ENCODE measurements around the gene ZC3H4. TPM values are rescaled to one million over a fixed set of nuclear protein-coding genes. Genes with fewer than 3 reads are reported as not detected.
"Not testable (repeated sequence)": the region's sequence is repeated elsewhere in the genome, so short reads cannot be mapped to it uniquely, and the experiment has no call there.

Gene ZC3H4
- total RNA-seq, 8 experiments from 2014 or later: 10.9 to 54.5 (median 22.8) TPM

DNA sequence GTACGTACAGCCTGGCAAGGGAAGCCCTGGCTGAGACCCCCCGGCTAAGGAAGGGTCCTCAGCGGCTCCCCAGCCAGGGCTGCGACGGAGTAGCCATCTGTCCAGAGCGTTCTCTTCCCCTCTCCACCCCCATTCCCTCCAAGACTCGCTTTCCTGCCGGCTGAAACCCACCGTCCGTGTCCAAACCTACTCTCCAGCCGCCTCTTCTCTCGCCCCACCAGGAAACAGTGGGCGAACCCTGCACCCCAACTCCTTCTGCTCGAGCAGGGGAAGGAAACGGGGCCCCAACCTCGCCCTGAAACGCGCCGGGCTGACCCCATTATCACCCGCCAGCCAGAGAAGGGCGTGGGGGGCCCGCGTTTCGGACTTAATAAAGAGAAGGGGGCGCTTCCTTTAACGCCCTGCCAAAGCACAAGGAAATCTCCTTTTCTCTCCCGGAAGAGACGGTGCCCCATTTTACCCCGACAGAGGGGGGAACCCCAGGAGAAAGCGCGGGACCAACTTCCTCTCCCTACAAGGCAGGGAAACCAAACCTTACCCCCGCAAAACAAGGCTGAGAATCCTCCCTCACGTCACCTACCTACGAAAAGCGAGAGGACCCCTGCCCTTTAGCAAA, 2.5 kb downstream of the ZC3H4 start:
- in situ Hi-C loops (cut with MboI; ENCODE audit: low pct_unique_long_range_greater_than_20kb in 2 of 9, low sequenced_read_pairs in 9 of 9, unreplicated experiment in 9 of 9): no loop called here

DNA sequence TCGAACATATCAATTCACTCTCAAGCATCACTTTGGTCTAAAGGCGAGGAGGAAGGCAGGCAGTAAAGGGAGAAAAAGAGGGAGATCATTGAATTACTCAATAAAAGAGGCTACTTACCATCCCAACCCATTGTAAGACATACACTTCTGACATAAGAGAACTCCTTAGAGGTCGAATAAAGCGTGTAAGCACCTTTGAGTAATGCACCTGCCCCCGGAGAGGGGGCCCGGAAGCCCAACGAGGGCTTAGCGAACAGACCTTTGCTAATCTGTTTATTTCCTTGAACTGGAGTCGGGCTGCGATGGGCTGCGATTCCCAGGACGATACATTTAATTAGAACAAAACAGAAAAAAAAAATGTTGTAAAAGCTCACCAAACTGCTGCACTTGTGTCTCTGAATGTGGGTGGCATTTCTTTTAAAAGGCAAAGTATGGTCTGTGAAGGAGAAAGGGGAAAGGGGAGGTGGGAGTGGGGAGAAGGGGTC, 3.0 kb downstream of the ZC3H4 start:
- Histone ChIP-seq H3K4me1 (replicated peaks in 1 of 2) (peaks cover 35 to 41% of the 10 kb centered on the region in 2 donors), H3K27ac (peak overlapping the region; percentile 100), H3K4me3 (peak overlapping the region; percentile 64 to 84 (median 67))
- ATAC-seq (replicated peaks in 6 of 8): no peak
- in situ Hi-C loops (cut with MboI; ENCODE audit: low pct_unique_long_range_greater_than_20kb in 2 of 9, low sequenced_read_pairs in 9 of 9, unreplicated experiment in 9 of 9): no loop called here
- 0 to 13% (median 0%) methylated on average over 2 to 12 of the region's 12 CpGs; no CpG with 5 or more reads in 1 of the 10 experiments for WGBS, 10 experiments

More for the DNA sequence above, 2.5 kb downstream of the ZC3H4 start:
- ATAC-seq (replicated peaks in 6 of 8): no peak
- Histone ChIP-seq H3K27ac (peak overlapping the region; percentile 100), H3K4me3 (peak overlapping the region; percentile 64 to 84 (median 67)), H3K4me1 (replicated peaks in 1 of 2) (peaks cover 35 to 41% of the 10 kb centered on the region in 2 donors)
- 0% methylated on average over 2 to 15 of the region's 35 CpGs; no CpG with 5 or more reads in 2 of the 10 experiments for WGBS, 10 experiments

DNA sequence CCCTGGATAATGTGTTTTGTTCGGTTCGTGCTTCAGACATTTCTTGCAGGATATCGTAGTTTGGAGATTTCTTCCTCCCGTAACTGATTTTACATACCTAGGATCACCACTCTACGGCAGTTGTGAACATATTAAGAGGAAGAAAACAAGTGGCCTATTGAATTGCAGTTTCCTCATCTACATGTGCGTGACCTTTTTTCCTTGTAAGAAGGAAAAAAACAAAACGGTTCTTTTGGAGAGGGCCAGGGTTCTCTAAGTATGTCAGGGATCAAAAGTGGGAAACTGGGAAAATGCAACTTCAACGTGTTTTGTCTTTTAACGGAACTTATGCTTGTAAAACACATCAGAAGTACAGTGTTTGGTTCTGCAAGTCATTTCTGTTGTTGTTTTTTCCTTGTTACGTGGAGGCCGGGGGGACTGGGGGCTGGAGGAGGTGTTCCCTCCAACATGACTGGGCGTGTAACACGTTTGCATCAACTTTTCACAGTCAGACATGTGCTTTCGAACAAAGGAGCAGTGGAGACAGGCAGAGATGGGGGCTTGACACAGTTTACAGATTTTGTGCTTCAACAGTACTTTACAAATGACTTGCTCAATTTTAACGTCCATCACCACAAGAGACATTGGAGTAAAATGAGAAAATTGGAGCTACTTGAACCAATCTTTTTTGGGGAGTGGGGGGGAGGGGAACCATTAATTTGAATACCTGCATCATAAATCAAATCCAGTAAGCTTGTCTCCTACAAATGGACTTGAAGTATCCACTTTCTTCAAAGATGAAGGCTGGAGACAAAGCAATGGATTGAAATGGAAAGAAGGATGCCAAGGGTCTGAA, 3.8 kb downstream of the ZC3H4 start:
- Histone ChIP-seq H3K27ac (peak overlapping the region; percentile 100), H3K4me1 (replicated peaks in 1 of 2) (peaks cover 35 to 41% of the 10 kb centered on the region in 2 donors), H3K4me3 (peak overlapping the region; percentile 64 to 84 (median 67))
- in situ Hi-C loops (cut with MboI; ENCODE audit: low pct_unique_long_range_greater_than_20kb in 2 of 9, low sequenced_read_pairs in 9 of 9, unreplicated experiment in 9 of 9): no loop called here
- 2 to 29% (median 7%) methylated on average over 3 to 14 of the region's 15 CpGs; no CpG with 5 or more reads in 1 of the 10 experiments for WGBS, 10 experiments
- ATAC-seq (replicated peaks in 6 of 8): no peak

DNA sequence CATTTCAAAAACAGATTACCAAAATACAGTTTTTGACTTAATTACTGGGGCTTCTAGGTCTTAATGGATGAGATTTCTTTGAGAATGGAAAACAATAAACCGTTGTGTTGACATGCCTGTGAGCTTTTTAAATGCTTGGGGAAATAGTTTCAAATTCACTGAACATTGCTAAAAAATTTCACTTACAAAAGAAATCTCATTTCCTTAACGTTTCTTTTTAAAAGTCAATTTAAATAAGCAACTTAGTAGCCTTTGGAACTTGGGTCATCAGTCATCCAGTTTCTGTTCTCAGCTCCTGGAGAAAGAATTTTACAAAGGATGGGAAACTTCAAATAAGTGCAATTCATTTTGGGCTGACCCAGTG, 4.4 kb downstream of the ZC3H4 start:
- WGBS, 10 experiments: 0 to 25% (median 0%) methylated on average over 1 to 2 of the region's 2 CpGs
- ATAC-seq (replicated peaks in 6 of 8): no peak
- in situ Hi-C loops (cut with MboI; ENCODE audit: low pct_unique_long_range_greater_than_20kb in 2 of 9, low sequenced_read_pairs in 9 of 9, unreplicated experiment in 9 of 9): no loop called here
- Histone ChIP-seq H3K4me3 (peak overlapping the region in 4 of 5 donors; percentile 64 to 68 (median 66)), H3K27ac (peak overlapping the region; percentile 100), H3K4me1 (replicated peaks in 1 of 2) (peaks cover 35 to 38% of the 10 kb centered on the region in 2 donors)

DNA sequence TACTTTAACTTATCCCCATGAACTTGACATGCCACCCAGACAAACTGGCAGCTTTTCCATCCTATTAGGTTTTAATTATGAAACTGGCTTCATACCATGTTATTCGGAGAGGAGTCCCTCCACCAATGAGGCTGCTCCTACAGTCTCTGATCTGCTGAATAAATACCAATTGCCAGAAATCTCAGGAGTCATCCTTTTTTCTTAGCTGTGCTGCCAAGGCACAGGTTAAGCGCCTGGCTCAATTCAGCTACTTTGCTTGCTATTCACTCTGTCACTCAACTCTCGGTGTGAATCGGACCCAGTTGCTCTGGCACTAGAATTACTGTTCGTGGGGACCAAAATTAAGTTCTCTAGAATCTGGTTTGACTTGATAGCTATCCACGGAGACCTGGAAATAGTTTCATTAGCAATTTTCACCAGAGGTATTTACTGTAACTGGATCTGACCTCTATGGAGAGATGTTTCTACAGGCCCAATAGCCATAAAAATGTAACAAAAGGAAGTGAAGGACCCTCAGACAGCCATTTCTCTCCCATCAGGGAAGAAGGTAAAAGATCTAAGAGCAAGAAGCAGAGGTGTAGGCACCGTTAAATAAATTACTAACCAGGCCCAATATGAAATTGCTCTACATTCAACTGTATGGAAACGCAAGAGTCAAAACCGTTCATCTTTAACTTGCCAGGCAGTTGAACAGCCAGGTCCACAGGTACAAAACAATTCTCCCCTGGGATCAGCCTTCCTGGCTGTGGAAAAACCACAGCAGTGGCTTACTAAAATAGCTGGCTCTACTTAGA, 5.4 kb downstream of the ZC3H4 start:
- WGBS, 10 experiments: 63 to 90% (median 80%) methylated on average over 1 to 9 of the region's 9 CpGs
- H3K4me1 ChIP-seq (replicated peaks in 1 of 2): peaks cover 32 to 34% of the 10 kb centered on the region in 2 donors
- no peak for ATAC-seq (replicated peaks in 6 of 8)
- H3K4me3 ChIP-seq: no peak overlapping the region
- H3K27ac ChIP-seq: peak overlapping the region in 1 of 2 donors; percentile 13
- in situ Hi-C loops (cut with MboI; ENCODE audit: low pct_unique_long_range_greater_than_20kb in 2 of 9, low sequenced_read_pairs in 9 of 9, unreplicated experiment in 9 of 9): no loop called here

DNA sequence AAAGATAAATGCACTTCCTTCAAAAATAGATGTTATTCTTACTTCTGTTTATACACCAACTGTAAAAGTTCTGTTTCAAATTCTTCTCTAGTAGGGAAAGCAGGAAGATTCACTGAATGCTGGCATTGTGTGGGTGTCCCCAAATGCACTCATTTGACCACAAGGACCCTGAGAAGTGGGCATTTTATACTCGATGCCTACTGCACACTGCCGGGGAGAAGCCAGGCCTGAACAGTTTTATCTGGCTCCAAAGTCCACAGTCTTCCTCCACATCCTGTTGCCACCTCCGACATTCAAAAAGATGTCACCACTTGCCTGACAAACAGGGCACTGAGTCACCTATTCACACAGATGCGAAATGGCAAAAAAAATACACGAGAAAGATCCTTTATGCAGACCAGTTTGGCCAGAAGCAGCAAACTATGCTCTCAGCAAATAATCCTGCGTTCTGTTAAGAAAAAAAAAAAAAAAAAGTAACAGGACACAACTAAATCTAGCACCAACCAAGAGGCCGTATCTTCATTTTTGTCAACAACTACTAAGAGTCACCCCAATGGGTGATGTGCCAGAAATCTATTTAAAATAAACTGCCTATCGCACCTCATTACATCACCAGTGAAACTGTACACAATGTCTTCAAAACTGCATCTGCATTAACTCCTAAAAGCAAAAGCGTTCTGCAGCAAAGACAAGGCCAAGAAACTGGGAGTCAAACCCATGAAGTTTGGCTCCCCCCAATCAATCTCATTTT, 6.2 kb downstream of the ZC3H4 start:
- Histone ChIP-seq H3K4me1 (replicated peaks in 1 of 2) (peaks cover 32 to 34% of the 10 kb centered on the region in 2 donors), H3K27ac (no peak overlapping the region), H3K4me3 (no peak overlapping the region)
- 0 to 100% (median 55%) methylated on average over 1 to 9 of the region's 9 CpGs for WGBS, 10 experiments
- in situ Hi-C loops (cut with MboI; ENCODE audit: low pct_unique_long_range_greater_than_20kb in 2 of 9, low sequenced_read_pairs in 9 of 9, unreplicated experiment in 9 of 9): no loop called here
- peak in 3 of 8 experiments; percentile 2 to 17 (median 10) for ATAC-seq (replicated peaks in 6 of 8)

DNA sequence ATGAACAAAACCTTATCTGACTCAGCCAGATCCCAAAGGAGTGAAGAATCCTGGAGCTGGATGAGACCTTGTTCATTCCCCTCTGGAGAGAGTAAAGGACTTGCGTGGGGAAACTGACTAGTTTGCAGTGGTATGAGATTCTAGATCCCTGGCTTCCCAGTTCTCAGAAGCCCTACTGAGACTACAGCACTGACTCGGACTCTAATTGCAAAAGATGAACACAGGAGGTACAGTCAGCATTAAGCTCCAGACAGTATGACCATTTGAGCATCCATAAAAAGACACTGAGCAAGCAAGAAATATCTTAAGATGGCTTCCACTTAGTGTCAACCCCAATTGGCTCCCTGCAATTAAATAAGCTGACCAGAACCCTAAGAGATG, 6.8 kb downstream of the ZC3H4 start:
- no peak overlapping the region for H3K4me3 ChIP-seq
- in situ Hi-C loops (cut with MboI; ENCODE audit: low pct_unique_long_range_greater_than_20kb in 2 of 9, low sequenced_read_pairs in 9 of 9, unreplicated experiment in 9 of 9): no loop called here
- 7 to 100% (median 84%) methylated on average over 1 to 2 of the region's 2 CpGs; no CpG with 5 or more reads in 4 of the 10 experiments for WGBS, 10 experiments
- H3K4me1 ChIP-seq (replicated peaks in 1 of 2): peaks cover 32 to 34% of the 10 kb centered on the region in 2 donors
- H3K27ac ChIP-seq: no peak overlapping the region
- no peak for ATAC-seq (replicated peaks in 6 of 8)

DNA sequence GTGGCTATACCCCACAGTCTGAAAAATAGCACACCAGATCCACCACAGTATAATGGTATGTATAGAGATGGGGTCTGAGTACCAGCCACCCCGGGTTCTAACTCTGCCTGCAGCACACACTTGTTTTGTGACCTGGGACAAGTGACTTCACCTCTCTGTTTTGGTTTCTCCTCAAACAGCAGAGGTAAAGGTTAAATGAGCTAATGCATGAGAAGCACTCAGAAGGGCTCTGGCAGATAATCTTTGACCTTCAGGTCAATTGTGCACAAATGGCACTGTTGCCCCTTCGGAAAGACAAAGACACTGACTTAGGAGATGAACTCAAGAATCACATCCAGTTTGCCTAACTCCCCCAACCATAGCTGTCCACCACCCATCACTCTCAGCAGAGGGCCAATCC, 7.7 kb downstream of the ZC3H4 start:
- ATAC-seq (replicated peaks in 6 of 8): no peak
- Histone ChIP-seq H3K4me3 (no peak overlapping the region), H3K27ac (no peak overlapping the region), H3K4me1 (replicated peaks in 1 of 2) (peaks cover 32 to 34% of the 10 kb centered on the region in 2 donors)
- 0 to 100% (median 40%) methylated on average over 1 to 2 of the region's 2 CpGs; no CpG with 5 or more reads in 3 of the 10 experiments for WGBS, 10 experiments
- in situ Hi-C loops (cut with MboI; ENCODE audit: low pct_unique_long_range_greater_than_20kb in 2 of 9, low sequenced_read_pairs in 9 of 9, unreplicated experiment in 9 of 9): no loop called here

DNA sequence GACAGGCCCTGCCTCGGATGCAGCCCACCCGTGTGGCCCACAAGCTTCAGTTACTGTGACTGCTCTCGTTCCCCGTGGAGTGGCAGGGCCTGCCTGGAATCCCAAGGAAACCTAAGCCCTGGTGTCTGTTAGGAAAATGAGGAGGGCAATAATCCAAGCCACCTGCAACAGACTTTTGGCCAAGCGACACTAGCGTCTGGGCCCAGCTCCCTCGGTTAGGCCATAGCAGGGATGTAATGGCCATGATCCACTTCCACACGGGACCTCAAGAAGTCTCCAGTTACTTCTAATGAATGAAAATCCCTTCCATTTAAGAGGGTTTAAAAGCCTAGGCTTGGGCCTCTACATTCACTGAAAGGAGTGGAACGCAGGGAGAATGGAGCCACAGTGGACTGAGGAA, 8.9 kb downstream of the ZC3H4 start:
- H3K27ac ChIP-seq: no peak overlapping the region
- no peak for ATAC-seq (replicated peaks in 6 of 8)
- in situ Hi-C loops (cut with MboI; ENCODE audit: low pct_unique_long_range_greater_than_20kb in 2 of 9, low sequenced_read_pairs in 9 of 9, unreplicated experiment in 9 of 9): no loop called here
- H3K4me3 ChIP-seq: no peak overlapping the region
- 80 to 100% (median 97%) methylated on average over 1 to 4 of the region's 9 CpGs; no CpG with 5 or more reads in 5 of the 10 experiments for WGBS, 10 experiments
- peaks cover 38 to 39% of the 10 kb centered on the region in 2 donors for H3K4me1 ChIP-seq (replicated peaks in 1 of 2)

DNA sequence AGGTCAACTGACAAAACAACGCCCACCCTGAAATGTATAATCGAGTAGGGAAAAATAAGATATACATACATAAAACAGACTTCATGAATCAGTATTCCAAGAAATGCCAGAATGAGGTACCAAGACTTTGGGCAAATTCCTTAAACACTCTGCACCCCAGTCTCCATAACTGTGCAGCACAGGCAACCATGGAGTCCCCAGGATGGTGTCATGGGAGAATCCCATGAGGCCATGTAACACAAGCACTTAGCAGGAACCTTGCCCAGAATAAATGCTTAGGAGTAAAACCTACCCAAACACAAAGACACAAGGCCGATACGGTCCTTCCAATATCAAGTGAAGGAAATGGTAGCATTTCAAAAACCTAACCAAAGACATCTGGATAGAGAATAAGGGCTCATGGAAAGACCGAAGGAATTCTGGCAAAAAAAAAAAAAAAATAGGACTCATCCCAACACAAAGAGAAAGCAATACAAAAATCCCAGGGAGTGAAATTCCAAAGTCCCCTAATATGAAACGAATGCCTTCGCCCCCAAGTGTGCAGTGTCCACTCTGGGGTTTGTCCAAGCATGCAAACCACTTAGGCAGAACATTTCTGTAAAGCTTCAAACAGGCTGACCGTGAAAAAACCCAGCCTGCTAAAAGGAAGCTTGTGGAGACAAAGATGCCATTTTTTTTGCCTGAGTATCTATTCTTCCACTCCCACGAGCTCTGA, 11.1 kb downstream of the ZC3H4 start:
- Histone ChIP-seq H3K27ac (no peak overlapping the region), H3K4me1 (replicated peaks in 1 of 2) (peaks cover 21 to 29% of the 10 kb centered on the region in 2 donors), H3K4me3 (no peak overlapping the region)
- in situ Hi-C loops (cut with MboI; ENCODE audit: low pct_unique_long_range_greater_than_20kb in 2 of 9, low sequenced_read_pairs in 9 of 9, unreplicated experiment in 9 of 9): no loop called here
- ATAC-seq (replicated peaks in 6 of 8): no peak
- 23 to 96% (median 83%) methylated on average over 2 to 9 of the region's 9 CpGs for WGBS, 10 experiments

DNA sequence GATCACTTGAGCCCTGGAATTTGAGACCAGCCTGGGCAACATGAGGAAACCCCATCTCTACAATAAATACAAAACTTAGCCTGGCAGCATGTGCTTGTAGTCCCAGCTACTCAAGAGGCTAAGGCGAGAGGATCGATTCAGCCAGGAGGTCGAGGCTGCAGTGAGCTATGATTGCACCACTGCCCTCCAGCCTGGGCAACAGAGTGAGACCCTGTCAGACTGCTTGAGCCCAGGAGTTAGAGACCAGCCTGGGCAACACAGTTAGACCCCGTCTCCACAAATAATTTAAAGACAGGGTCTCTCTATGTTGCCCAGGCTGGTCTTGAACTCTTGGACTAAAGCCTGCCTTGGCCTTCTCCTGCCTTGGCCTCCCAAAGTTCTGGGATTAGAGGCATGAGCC, 12.5 kb downstream of the ZC3H4 start:
- ATAC-seq (replicated peaks in 6 of 8); H3K4me3 ChIP-seq; in situ Hi-C loops (cut with MboI; ENCODE audit: low pct_unique_long_range_greater_than_20kb in 2 of 9, low sequenced_read_pairs in 9 of 9, unreplicated experiment in 9 of 9); H3K27ac ChIP-seq: not testable (repeated sequence)
- 75 to 100% (median 80%) methylated on average over 1 to 3 of the region's 4 CpGs; no CpG with 5 or more reads in 5 of the 10 experiments for WGBS, 10 experiments
- peaks cover 17 to 20% of the 10 kb centered on the region in 2 donors for H3K4me1 ChIP-seq (replicated peaks in 1 of 2)

DNA sequence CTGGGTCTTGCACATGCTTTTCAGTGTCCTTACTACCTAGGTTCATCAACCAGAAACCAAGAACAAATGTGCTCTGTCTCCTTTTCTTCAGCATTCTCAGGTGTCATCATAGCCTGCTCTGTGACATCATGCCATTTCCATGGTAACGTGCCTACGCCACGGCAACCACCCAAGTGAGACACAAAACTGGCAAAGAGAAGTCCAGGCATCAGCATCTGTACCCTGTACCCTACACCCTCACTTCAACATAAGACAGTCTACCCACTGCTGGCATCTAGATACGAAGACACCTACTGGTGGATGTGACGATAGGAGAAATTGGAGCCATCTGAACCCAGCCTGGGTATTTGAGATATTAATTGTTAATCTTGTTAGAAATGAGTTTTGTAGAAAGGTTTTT, 13.3 kb downstream of the ZC3H4 start:
- peak overlapping the region in 1 of 2 donors; percentile 49 for H3K27ac ChIP-seq
- H3K4me1 ChIP-seq (replicated peaks in 1 of 2): peaks cover 26 to 28% of the 10 kb centered on the region in 2 donors
- ATAC-seq (replicated peaks in 6 of 8): peak in 1 of 8 experiments; percentile 50
- H3K4me3 ChIP-seq: no peak overlapping the region
- 90 to 100% (median 100%) methylated on average over 1 to 5 of the region's 5 CpGs; no CpG with 5 or more reads in 5 of the 10 experiments for WGBS, 10 experiments
- in situ Hi-C loops (cut with MboI; ENCODE audit: low pct_unique_long_range_greater_than_20kb in 2 of 9, low sequenced_read_pairs in 9 of 9, unreplicated experiment in 9 of 9): no loop called here

All from motor neuron (in vitro differentiated cells).